Measurements from ENCODE around the gene RBM28.
"Not testable (repeated sequence)": the region's sequence is repeated elsewhere in the genome, so short reads cannot be mapped to it uniquely, and the experiment has no call there.

The RBM28 gene

DNA sequence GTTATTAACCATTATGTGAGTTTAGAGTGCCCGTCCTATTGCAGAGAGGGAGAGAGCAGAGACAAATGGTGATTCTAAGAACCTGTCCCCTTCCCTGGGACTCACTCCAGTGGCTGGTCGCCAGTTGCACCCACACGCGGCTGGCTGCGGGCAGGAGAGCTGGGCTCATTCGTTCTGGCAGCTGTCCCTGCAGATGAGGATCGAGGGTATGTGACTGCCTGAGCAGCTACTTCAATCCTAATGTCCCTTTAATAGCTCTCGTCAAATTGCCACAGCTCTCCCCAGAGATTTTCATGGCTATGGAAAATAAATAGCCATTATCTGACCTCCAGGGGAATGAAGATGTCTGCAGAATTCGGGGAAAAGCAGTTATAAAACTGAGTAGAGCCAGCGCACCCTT, 41.6 kb downstream of the RBM28 start:
- no peak for DNase-seq (ENCODE audit: extremely low read depth in 1 of 2, low read depth in 1 of 2)

DNA sequence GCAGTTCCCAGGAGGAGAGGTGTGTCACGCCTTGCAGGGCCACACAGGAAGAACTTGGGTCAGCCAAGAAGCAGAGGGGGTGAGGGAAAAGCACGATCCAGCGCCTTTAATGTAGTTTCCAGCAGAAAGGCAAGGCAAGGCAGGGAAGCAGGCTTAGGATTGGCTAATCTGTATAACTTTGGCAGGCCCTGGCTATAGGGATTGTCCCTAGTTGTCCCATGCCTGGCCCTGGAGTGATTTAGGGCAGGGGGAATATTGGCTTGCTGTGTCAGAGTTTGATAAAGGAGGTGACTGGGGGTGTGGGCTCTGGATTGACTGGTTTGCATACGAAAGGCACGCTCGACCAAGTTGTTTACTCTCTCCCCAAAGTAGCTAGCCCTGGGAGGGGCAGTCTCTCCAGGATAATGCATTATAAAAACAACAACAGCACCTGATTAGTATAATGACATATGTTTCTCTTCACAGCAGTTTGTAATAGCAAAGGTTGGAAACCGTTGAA, 44.5 kb downstream of the RBM28 start:
- DNase-seq (ENCODE audit: extremely low read depth in 1 of 2, low read depth in 1 of 2): no peak

DNA sequence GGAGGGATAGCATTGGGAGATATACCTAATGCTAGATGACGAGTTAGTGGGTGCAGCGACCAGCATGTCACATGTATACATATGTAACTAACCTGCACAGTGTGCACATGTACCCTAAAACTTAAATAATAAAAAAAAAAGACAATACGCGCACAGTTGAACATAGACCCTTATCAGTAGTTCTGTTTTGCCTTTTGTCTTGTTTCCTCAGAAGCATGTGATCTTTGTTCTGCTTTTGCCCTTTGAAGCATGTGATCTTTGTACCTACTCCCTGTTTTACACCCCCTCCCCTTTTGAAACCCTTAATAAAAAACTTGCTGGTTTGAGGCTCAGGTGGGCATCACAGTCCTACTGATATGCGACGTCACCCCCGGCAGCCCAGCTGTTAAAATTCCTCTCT, 45.7 kb downstream of the RBM28 start:
- DNase-seq (ENCODE audit: extremely low read depth in 1 of 2, low read depth in 1 of 2): not testable (repeated sequence)

DNA sequence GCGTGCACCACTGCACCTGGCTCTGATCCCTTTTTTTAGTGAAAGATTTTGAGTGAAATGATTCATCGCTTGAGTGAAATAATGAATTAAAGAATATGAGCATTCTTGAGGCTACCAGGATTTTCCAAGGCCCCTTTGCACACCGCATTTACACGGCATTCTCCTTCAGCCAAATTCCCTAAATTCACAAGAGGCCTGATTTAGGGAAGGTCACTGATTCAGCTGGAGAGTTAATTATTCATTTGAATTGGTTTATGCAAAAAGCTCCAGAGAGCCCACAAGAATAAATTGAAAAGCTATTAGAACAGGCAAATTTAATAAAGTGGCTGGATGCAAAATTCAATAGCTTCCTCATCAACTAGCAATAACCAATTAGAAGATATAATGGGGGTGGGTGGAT, 56.2 kb downstream of the RBM28 start:
- no peak for DNase-seq (ENCODE audit: extremely low read depth in 1 of 2, low read depth in 1 of 2)

DNA sequence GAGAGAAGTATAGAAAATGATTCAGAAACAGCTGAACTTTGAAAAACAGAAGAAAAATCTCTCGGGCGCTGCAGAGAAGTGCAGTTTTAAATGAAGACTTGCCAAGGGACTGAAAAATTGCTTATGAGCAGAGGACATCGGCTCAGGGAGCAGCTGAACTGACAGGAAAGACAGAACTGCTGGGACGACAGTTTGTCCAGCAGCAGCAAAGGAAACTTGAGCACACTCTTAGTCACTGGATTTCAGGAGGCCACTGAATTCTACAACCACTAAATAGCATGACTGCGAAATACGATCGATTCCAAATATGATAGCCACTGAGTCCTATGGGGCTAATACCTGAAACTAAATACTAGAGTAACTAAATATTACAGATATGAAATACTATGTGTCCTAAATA, 59.6 kb downstream of the RBM28 start:
- DNase-seq (ENCODE audit: extremely low read depth in 1 of 2, low read depth in 1 of 2): no peak

DNA sequence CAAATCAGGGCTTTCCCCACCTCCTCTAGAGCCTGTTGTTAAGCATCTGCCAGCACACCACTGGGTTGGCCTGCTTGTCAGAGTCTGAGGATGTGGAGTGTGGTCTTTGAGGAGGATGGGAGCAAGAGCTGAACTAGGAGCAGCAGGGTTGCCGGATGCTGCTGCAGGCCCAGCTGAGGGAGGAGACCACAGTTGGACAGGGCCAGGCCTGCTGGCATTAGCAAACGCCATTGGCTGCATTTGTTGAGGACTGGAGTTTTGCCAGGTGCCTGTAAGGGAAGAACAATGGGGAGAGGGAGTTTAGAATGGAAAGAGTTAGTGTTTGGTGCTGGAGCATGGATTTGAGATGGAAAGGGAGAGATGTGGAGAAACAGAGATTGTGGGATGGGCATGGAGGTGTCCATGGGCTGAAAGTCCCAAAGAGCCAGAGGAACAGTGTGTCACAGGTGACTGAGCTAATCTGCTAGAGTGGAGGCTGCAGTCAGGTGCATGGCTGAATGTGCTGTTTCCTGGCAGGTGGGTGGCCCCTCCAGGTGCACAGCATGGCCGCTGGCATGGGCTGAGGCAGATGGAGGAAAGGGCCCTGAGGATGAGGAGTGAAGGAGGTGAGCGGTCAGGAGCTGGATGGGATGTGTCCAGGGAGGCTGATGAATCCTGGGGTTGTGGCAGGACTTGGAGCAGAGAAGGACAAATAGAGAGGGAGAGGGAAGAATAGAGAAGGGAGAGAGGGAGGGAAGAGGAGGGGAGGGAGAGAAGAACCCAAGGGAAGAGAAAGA, 61.9 kb downstream of the RBM28 start:
- no peak for DNase-seq (ENCODE audit: extremely low read depth in 1 of 2, low read depth in 1 of 2)

DNA sequence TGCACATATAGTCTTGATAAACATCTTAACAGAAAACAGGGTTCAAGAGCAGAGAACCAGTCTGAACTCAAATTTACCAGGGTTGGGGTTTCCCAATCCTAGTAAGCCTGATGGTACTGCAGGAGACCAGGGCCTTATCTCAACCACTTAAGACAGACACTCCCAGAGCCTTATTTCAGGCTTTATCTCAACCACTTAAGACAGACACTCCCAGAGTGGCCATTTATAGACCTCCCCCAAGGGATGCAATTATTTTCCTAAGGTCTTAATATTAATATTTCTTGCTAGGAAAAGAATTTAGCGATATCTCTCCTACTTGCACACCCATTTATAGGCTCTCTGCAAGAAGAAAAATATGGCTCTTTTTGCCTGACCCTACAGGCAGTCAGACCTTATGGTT, 63.3 kb downstream of the RBM28 start:
- DNase-seq (ENCODE audit: extremely low read depth in 1 of 2, low read depth in 1 of 2): not testable (repeated sequence)

DNA sequence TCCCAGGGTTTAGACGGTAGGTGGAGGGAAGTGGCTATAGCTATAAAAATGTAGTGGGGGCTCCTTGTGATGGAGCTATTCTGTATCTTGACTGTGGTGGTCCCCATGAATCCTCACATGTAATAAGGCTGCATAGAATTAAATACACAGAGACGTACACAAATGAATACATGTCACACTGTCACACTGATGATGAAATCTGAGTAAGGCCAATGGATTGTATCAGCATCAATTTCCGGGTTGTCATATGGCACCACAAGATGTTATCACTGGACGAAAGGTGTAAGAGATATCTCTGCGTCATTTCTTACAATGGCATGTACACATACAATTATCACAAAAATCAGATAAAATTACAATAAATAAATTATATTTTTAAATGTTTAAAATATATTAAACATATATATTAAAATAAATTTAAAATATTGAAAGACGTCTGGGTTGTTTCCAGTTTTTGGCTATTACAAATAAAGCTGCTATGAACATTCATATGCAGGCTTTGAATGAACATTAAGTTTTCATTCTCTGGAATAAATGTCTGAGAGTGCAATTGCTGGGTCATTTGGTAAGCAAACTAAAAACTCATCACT, 64.5 kb downstream of the RBM28 start:
- no peak for DNase-seq (ENCODE audit: extremely low read depth in 1 of 2, low read depth in 1 of 2)

DNA sequence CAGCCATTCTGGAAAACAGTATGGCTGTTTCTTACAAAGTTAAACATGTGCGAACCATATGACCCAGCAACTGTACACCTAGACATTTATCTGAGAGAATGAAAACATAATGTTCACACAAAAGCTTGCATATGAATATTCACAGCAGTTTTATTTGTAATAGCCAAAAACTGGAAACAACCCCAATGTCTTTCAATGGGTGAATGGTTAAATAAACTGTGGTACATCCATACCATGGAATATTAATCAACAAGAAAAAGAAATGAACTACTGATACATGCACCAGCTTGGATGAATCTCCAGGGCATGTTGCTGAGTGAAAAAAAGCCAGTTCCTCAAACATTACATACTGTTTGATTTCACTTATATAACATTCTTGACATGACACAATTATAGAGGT, 65.3 kb downstream of the RBM28 start:
- DNase-seq (ENCODE audit: extremely low read depth in 1 of 2, low read depth in 1 of 2): no peak

DNA sequence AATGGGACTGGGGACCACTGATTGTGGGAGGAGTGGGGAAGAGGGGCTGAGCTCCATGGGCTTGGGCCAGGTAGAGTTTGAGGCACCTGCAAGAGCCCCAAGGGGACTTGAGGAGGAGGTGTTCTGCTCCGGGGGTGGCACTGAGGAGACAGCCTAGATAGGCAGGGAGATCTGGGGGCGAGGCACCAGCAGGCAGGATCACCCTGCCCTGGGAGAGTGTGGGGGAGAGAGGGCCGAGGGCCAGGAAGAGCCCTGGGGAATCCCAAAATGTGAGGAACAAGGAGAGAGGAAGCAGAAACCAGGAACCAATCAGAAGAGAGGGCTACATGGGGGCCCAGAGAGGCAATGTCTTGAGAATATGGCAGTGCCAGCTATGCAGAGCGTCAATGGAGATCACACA, 68.0 kb downstream of the RBM28 start:
- DNase-seq (ENCODE audit: extremely low read depth in 1 of 2, low read depth in 1 of 2): no peak

DNA sequence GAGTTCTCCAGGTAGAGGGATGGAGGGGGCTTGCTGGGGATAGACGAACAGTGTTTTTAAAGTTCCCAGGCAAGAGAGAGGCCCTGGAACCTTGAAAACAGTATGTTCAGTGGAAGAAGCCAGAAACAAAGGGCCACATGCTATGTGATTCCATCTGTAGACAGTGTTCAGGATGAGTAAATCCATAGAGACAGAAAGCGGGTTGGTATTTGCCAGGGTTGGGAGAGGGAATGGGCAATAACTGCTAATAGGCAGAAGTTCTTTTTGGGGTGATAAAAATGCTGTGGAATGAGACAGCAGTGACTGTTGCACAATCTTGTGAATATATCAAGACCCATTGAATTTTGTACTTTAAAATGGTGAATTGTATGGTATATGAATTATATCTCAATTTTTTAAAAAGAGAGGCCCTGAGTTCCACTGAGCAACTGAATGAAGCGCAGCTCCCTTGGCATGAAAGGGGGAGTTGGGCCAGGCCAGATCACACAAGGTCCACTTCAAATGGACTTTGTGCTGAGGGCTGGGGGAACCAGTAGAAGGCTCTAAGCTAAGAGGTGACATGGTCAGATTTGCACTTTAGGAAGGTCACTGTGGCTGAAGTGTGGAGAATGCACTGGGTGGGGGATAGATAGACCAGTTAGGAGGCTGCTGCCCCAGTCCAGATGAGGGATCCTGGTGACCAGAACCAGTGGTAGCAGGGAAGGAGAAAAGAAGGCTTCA, 68.7 kb downstream of the RBM28 start:
- DNase-seq (ENCODE audit: extremely low read depth in 1 of 2, low read depth in 1 of 2): no peak

DNA sequence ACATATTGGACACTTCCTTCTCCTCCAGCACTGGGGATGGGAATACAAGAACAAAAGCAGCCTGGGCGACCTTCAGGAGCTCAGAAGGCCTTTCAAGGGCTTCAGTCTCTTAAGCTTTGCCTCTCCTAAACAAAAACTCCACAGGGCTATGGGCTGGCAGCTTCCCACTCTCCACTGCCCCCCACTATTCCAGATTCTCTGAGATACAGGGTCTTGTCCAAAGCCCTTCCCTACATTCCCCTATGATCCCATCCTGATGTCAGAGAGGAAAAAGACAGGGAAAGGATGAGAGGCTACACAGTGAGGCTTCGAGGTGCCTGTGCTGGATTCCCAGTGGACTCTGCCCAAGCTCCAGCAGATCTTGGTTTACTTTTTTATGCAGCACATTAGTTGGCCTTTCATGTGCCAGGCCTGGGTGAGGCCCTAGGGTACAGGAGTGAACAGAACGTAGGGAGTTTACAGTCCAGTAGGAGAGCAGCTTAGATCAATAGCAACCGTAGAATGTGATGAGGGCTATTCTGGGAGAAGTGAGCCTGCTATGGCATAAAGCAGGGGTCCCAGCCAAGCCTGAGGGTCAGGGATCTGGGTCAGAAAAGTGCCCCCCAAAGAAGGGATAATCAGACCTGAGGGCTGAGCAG, 69.3 kb downstream of the RBM28 start:
- no peak for DNase-seq (ENCODE audit: extremely low read depth in 1 of 2, low read depth in 1 of 2)

DNA sequence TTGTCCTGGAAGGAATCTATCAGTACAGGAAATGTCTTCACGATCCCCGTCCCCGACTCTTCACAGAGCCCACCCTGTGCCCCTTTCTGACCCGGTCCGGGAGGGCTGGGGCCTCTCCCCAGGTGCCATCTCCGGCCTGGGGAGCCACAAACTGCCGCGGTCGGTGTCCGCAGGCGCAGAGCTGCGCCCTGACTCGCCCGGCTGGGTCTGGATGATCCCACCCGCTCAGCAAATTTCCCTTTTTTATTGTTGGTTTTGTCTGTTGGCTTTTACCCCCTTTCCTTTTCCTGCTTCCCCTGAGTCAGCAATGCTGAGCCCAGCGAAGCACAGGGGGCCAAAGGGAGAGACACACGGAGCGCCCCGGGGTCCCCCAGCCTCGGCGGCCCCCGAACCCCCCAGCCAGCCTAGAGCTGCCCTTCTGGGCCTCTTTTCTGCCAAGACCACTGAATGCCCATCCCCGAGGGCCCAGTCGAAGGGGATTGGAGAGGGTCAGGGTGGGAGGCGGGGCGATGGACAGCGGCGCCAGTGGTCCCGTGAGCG, 71.7 kb downstream of the RBM28 start:
- DNase-seq (ENCODE audit: extremely low read depth in 1 of 2, low read depth in 1 of 2): no peak

DNA sequence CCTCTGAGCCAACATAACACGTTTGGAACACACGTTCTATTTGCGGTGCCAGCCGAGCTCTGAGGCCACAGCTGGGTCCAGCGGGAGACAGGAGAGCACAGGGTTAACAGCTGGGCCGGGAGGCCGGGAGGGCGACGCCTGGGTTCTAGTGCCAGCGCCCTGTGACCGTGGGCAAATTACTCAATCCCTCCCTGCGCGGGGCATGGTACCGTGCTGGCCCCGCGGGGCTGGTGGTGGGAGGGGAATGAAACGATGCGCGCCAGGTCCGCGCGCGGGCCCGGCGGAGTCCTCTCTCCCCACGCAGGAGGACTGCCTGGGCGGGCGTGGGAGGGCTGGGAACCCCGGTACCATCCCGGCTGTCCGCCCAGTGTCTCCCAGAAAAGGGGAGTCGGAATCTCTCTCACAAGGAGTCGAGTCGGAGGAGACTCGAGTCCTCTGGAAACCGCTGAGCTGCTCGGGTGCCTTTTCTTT, 72.2 kb downstream of the RBM28 start:
- DNase-seq (ENCODE audit: extremely low read depth in 1 of 2, low read depth in 1 of 2): no peak

DNA sequence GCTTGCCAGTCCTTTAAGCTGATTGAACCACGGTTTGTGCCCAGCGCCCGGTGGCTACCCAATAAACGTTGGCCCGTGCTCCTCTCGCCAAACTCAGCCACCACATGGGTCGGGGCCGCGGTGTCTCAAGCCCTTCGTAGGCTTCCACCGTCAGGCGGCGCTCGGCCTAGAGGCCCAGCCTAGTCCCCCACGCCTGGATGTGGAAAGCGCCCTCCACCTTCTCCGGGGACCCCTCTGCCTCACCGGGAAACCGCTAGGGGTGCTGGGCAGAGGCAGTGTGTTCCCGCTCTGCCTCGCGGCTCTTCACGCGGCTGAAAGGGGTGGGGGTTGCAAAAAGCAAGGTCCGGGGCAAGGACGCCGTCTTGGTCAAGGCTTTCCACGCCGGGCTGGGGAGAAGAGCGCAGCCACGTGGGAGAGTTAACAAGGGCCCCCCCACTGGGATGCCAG, 72.9 kb downstream of the RBM28 start:
- no peak for DNase-seq (ENCODE audit: extremely low read depth in 1 of 2, low read depth in 1 of 2)

DNA sequence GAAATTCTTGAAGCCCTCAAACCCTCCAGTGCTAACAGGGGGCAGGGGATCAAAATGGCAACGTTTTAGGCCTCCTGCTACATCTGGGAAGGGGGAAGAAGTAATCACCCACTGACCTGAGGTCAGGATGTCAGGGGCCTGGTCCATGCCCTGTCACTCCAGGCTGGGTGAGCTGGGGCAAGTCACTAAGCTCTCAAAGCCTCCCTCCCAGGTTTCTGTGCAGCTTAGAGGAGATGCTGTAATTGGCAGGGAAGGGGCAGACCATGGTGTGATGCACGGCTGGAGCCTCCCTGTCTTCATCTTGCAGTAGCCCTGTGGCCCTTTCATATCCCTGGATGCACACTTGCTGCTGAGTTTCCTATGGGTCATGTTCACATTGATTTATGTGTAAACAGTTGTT, 75.5 kb downstream of the RBM28 start:
- DNase-seq (ENCODE audit: extremely low read depth in 1 of 2, low read depth in 1 of 2): no peak

DNA sequence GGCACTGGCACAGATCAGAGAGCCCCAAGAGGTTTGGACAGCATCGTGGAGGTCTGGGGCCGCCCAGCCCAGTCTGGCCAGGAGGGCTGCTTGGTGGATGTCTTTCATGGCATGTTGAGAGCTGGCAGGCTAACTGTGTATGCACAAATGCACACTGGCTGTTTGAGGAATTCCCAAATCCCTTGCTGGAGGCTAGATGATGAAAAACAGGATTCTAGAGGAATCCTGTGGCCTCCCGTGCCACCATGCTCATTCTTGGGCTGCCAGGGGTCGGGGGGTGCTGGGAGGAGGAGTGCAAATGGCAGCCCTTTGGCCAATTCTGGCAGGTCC, 76.1 kb downstream of the RBM28 start:
- DNase-seq (ENCODE audit: extremely low read depth in 1 of 2, low read depth in 1 of 2): no peak

DNA sequence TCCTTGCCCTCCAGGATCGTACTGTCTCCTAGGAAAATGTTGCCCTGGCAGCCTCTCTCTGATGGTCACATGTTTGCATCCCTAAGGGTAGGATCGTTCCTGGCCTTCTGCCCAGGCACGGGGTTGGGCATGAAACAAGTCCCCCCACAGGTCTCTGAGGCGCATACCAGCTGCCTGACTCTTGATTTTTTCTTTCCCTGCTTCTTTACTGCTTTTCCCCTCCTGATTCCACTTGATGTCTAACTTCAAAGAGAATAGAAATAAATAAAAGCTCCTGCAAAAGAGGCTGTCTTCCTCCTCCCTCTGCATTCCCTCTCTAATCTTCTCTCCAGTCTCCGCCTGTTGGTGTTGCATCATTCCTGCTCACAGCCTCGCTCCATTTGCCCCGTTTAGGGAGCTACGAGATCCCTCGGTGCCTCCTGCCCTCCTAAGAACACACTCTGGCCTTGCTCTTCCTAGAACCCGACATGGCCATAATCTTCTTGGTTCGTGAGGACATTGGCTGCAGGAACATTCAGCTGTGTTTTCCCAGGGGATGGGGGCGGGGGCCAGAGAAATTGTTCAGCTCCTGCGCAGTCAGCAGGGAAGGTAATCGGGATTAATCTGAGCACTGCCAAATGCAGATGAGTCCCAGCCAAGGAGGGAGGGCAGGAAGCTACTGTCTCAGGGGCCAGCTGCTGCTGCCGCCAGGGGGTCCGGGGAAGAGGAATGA, 76.7 kb downstream of the RBM28 start:
- DNase-seq (ENCODE audit: extremely low read depth in 1 of 2, low read depth in 1 of 2): no peak

DNA sequence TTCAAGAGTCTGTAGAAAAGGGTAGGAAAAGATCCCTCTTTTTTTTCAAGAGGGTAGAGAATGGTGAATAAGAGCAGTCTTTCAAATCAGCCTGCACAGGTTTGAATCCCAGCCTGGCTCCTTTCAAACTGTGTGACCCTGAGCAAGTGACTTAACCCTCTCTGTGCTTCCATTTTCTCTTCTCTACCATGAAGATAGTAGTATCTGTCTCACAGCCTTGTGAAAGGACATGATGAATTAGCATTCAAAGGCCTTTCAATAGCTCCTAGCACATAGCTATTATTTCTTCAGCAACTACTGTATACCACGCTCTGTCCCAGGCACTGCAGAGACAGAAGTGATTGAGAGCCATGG, 77.2 kb downstream of the RBM28 start:
- no peak for DNase-seq (ENCODE audit: extremely low read depth in 1 of 2, low read depth in 1 of 2)

DNA sequence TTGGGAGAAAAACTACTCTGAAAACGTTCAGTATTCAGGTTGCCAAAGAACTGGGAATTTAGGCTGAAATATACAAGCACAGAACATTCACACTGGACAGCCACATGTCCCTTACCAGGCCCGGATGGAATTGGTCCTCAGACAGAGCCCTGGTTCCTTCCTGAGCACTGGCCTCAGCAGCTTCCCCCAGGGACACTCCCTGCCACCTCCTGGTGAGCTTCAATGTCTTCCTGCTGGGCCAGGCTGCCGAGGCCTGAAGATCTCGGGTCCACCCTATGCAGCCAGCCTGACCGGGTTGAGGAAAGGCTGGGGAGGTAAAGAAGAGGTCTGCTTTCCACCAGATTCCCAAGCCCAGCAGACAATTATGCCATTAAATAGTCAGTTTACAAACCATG, 77.8 kb downstream of the RBM28 start:
- DNase-seq (ENCODE audit: extremely low read depth in 1 of 2, low read depth in 1 of 2): no peak

Measured in stimulated activated CD8-positive, alpha-beta memory T cell treated with anti-CD3 and anti-CD28 coated beads, Interleukin-7, amount 100 ng/mL, for 48 hours (primary cell).